GM18505 (cell line): Measurements from ENCODE around the gene PPARA.

Source experiments
- ATAC-seq: cut with Tn5 transposase; IDR thresholded peaks from one replicate; pipeline ENCODE4 v1.9.1; 2021; ENCODE audit not compliant: unreplicated experiment
- POLR2A ChIP-seq: IDR thresholded peaks from 4 replicates; pipeline ENCODE4 v1.6.1; 2011; ENCODE audit warnings: borderline replicate concordance; ENCODE audit not compliant: insufficient read depth, insufficient read length; ENCODE audit errors: extremely low read depth

The PPARA gene

DNA sequence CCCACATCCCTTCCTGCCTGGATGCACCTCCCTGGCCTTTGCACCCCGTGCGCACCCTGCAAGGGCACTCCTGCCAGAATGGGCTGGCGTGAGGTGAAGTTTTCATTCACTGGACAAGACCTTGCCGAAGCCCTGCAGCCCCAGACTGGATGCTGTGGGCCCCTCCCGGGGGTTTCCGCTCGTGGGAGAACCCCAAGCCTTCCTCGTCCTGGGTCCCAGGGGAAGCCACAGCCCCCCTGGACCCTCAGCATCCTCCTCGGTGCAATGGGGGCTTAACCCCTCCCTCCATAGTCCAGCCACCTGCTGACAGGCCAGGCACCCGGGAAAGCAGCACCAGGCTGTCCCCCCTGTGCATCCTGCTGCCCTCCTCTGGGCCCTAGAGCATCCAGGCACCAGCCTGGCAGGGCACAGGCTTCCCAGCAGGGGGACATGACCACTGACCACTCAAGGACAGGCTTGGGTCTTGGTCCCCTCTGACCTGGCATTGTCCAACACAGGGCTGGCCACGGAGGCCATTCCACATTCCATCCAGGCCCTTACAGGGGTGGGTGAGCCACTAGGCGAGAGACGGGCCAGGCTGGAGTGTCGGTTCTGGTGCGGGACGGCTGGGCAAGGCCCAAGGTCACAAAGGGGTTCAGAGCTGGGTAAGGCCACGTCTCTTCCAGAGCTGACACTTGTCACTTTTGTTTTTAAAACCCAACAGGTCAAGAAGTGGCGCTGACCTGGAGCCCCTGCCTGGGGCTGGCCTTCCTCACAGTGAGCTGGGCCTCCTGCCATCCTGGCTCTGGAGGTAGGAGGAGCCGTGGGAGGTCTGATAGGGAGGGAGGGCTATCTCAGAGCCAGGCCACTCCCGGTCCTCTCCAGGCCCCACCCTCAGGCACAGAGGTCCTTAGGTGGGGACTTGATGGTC is 41.5 kb upstream of the PPARA start:
- ATAC-seq, result no peak
- no peak for TF ChIP-seq POLR2A

DNA sequence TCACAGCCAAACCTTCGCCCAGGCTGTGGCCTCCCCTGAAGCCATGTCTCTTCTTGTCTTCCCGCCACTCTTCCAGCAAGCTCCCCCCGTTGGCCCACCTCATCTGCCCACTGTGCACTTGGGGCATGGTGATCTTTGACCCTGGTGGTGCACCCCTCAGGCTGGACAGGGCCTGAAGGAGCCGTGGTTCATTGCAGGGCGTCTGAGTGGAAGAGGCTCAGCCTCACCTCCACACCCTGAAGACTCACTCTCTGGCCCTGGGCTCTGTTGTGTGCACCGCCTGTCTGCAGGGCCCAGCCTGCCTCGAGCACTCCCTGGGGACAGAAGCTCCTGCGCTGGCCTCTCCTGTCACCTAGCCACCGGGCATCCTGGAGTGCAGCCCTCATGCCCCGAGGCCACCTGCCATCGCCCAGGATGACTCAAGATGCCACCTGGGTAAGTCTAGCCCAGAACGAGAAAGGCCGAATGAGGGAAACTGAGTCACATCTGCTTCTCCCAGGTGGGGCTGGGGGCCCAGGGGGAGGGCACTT is 40.8 kb upstream of the PPARA start:
- TF ChIP-seq POLR2A, result no peak
- ATAC-seq, result no peak

DNA sequence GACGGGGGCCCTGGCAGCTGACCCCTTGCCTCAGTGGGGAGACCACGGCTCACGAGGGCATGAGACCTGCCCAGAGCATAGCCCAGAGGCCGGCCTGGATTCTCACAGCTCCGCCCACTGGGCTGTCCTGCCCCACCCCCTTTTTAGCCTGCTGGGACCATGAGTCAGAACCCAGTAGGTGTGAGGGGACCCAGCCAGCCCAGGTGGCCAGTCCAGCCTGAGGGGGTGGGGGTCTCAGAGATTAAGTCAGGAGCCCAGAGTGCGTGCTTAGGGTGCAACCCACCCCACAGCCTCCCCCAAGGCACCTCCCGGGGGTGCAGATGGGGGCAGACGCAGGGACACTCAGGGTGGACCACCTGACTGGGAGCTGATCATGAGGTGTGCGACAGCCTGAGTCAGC is 40.1 kb upstream of the PPARA start:
- ATAC-seq, result no peak

DNA sequence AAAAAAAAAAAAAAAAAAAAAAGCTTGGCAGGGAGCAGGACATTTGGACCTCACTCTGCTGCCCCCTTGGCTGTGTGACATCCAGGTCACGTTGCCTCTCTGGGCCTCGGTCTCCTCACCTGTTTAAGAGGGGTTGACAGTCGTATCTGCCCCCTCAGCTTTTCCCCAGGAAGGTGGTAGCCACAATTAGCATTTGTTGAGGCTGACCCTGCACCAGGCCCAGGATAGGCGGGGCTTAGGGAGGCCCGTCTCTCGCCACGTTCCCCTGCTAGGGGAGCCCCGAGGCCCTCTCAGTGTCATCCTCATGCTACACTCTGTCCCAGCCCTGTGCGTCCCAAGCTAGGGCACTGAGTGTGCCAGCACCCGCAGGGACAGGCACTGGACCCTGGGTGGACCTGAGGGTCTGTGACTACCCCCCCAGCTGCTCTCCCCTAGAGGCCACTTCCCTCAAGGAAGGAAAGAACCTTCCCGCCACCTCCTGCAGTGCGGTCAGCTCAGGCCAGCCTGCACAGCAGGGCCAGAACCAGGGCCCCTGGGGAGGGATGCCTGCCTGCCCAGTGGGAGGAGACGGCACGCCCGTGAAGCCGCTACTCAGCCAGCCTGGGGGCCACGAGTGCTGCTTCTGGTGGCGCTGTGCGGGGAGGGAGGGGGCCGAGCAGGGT is 38.5 kb upstream of the PPARA start:
- no peak for TF ChIP-seq POLR2A
- no peak for ATAC-seq

More for the DNA sequence above, 40.1 kb upstream of the PPARA start:
- no peak for TF ChIP-seq POLR2A

DNA sequence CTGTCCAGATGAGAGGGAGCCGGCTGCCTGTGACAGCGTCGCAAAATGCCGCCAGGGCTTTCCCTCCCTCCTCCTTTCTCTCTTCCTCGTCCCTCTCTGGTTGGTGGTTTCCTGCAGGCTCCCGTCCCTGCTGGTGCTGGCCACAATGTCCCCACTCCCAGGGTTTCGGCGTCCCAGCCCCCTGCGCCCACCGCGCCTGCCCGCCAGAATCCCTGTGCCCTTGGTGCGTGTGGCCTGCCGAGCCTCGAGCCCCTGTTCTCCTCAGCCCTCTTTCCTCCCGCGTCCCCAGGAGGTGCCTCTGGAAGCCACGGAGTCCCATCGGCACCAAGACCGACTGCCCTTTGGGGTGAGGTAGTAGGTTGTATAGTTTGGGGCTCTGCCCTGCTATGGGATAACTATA is 37.9 kb upstream of the PPARA start:
- no peak for TF ChIP-seq POLR2A
- no peak for ATAC-seq

DNA sequence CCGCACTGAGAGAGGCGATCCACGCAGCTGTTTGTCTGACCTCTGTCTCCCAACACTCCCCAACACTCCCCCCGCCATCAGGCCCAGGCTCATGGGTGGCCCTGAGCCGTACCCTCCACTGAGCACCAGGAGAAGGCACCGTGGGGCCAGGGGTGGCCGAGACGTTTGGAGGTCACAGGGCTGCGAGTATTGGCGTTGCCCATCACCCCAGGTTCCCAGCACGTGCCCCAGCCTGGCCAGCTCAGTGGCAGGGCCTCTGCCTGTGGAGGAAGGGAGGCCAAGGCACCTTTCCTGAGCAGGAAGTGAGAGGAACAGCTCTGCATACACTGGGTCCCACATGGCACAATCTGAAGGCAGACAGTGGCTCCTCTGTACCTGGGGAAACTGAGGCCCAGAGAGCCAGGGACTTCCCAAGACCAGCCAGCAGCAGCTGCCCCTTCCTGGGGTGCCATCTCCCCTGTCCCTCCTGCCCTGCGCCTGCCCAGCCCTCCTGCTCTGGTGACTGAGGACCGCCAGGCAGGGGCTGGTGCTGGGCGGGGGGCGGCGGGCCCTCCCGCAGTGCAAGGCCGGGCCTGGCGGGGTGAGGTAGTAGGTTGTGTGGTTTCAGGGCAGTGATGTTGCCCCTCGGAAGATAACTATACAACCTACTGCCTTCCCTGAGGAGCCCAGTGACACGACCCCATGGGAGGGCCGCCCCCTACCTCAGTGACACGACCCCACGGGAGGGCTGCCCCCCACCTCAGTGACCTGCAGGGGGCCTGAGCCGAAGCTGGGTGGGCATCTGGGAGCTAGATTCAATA is 37.0 kb upstream of the PPARA start:
- no peak for ATAC-seq
- no peak for TF ChIP-seq POLR2A

DNA sequence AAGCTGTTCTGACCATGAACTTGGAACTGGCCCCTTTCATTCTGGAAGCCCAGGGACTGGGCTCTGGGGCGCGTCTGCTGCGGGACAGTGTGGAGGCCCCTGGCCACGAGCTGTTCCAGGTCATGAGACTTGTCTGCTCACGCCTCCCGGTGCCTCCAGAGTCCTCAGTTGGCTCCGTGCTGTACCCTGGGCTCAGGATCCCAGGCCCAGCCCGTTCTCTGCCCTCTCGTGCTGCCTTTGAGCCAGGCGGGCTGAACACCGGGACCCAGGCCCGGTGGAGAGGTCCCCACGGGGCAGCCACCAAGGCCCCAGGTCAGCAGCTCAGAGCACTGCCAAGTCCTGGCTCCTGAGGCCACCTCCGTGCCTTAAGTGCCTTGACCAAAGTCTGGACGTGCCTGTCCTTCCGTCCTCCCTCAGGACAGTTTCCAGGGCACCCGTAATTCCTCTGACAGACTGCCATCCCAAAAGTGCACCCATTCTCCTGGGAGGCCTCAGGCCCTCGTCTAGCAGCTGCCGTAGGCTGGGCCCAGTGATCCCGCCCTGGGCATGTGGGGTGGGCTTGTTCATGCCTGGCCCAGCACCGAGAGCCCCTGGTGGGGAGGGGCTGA is 36.3 kb upstream of the PPARA start:
- ATAC-seq, result no peak
- no peak for TF ChIP-seq POLR2A

DNA sequence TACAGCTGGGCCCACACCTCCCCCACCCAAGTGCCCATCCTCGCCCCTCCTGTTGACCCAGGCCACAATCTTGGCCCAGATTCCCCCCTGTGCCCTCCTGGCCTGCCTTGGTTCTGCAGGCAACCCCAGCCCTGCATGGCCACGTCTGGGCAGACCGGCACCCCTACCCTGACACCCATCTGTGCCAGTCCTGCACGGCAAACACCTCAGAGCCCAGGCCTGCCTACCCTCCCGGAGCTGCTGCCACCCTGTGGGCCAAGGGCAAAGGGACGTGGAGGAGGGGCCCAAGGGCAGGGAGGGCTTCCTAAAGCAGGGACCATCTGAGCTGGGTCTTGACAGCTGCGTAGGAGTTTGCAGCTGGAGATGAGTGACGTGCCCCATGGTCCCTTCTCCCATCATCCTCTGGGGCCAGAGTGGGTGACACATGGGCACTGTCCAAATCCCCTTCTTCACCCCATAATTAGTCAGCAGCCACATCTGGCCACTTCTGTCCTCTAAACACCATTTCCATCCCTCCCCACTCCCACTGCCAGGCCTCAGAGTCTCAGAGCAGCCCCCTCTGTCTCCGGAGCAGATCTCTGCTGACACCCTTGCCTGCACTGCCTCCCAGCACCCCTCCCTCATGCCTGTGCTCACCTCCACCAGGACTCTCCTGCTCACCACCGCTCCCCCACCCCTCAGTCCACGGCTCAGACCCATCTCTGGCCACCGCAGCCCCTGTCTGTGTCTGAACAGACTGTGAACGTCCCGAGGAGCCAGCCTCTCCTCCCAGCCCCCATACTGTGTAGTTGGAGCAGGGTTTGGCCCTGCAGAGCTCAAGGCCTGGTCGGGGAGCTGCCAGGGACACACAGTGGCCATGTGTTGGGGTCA is 35.6 kb upstream of the PPARA start:
- no peak for ATAC-seq
- no peak for TF ChIP-seq POLR2A

DNA sequence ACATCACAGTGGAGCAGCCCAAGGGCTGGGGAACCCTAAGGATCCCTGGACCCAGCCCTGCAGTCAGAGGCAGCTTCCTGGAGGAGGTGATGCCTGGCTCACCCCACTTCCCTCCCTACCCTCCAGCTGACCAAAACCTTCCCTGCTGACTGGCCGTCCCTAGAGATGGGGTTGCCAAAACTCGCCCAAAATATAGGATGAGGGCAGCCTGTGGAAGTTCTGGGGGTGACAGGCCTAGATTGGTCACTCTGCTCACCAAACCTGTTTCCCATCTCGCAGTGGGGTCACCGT is 35.0 kb upstream of the PPARA start:
- no peak for TF ChIP-seq POLR2A
- no peak for ATAC-seq

DNA sequence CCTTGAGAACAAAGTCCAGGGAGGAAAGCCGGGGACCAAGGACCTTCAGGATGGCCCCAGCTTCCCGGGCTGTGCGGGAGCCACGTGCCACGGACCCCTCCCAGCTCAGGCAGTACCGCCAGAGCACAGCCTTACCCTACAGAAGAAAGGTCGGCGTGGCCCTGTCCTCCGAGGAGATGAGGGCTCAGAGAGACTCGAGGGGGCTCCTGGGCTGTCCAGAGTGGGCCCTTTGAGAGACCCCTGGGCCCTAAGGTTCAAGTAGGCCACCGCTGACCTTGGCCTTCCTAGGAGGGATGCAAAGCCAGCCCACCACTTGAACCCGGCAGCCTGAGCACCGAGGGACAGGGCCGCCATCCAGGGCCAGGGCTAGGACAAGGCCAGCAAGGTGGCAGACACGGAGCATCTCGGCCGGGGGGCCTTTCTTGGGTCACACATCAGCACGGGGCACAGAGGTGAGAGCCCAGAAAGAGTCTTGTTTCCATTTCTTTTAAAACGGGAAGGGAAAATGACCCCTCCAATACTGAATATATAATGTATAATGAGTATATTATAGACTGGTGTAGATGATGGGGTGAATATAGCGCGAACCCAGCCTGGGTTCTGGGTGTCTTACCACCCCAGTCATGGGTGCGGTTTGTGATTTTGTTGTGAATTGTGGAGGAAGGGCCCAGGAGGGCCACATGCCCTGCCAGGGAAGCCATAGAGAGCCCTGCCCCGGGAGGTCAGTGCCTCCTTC is 34.4 kb upstream of the PPARA start:
- no peak for TF ChIP-seq POLR2A
- ATAC-seq, result no peak

DNA sequence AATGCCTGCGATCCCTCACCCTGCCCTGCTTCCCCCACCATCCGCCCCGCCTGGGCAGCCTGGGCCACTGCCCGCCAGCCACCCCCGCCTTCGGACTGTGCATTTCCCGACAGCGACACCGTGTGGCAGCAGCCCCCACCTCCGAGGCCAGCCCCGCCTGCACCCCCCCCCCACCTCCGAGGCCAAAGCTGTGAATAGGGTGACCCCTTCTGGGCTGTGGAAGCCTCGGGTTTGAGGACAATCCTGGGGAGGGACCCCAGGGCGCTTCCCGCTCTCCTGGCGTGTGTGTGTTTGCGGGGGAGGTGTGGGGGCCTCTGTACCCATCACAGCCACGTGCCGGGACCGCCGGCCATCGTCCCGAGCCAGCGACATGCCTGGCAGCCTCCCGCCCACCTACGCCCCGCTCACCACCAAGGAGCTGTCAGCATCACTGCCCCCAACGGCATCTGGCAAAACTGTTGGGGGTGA is 33.8 kb upstream of the PPARA start:
- ATAC-seq, result peak; percentile 43
- no peak for TF ChIP-seq POLR2A
